ENCODE data around the gene LETM1.

The LETM1 gene

DNA sequence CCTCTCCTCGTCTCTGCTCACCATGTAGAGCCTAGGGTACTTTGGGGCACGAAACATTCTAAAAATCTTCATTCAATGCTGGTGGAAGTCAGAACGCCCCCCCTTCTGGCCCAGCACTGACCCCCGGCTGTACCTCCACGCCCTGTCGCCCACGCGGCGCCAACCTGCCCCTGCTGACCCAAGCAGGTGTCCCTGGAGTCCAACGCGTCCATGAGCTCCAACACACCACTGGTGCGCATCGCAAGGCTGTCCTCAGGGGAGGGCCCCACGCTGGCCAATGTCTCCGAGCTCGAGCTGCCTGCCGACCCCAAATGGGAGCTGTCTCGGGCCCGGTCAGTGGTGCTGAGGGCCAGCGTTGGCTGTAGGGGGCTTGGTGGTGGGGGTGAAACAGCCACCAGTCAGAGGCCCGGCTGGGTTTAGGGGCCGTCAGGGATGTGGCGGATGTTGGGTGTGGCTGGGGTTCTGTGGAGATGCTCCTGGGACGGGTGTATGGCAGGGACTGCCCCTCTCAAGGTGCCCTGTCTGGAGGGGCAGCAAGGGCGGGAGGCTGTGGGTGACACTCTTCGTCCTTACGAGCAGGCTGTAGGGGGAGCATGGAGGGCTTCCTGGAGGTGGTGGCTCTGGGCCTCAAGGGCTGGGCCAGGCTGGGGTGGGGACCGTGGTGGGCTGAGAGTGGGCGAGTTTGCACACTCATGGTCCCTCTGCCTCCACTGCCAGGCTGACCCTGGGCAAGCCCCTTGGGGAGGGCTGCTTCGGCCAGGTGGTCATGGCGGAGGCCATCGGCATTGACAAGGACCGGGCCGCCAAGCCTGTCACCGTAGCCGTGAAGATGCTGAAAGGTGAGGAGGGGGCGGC, 51.1 kb downstream of the LETM1 start:
- no peak for DNase-seq

- DNase-seq: no peak
Measured at GRCh38 chr4:1803523-1804423, 52.2 kb downstream of the LETM1 start.

- DNase-seq: no peak
Measured at GRCh38 chr4:1802720-1803522, 53.0 kb downstream of the LETM1 start.

- DNase-seq: no peak
Measured at GRCh38 chr4:1802151-1802715, 53.7 kb downstream of the LETM1 start.

- no peak for DNase-seq
Measured at GRCh38 chr4:1801286-1801958, 54.5 kb downstream of the LETM1 start.

DNA sequence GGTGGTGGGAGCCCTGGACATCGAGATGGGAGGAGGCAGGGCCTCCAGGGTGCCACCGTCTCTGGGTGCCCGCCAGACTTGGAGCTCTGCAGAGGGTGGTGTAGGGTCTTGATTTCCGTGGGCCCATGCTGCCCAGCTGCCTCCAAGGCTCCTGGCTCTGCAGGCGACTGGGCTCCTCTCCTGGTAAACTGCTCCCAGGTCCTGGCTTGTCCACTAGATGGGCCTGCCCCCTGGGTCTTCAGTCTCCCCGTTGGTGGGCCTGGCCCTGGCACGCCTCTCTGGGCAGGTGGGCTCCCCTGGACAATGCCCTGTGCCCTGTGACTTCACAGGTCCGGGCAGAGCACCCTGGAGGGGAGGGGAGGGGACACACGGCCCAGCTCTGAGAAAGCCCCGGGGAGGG, 55.2 kb downstream of the LETM1 start:
- no peak for DNase-seq

- DNase-seq: no peak
Measured at GRCh38 chr4:1799387-1800375, 56.3 kb downstream of the LETM1 start.

GRCh38 chr4:1798580-1799386, 57.2 kb downstream of the LETM1 start:
- DNase-seq: no peak

GRCh38 chr4:1797861-1798579, 57.9 kb downstream of the LETM1 start:
- DNase-seq: no peak

- no peak for DNase-seq
Measured at GRCh38 chr4:1797298-1797860, 58.6 kb downstream of the LETM1 start.

DNA sequence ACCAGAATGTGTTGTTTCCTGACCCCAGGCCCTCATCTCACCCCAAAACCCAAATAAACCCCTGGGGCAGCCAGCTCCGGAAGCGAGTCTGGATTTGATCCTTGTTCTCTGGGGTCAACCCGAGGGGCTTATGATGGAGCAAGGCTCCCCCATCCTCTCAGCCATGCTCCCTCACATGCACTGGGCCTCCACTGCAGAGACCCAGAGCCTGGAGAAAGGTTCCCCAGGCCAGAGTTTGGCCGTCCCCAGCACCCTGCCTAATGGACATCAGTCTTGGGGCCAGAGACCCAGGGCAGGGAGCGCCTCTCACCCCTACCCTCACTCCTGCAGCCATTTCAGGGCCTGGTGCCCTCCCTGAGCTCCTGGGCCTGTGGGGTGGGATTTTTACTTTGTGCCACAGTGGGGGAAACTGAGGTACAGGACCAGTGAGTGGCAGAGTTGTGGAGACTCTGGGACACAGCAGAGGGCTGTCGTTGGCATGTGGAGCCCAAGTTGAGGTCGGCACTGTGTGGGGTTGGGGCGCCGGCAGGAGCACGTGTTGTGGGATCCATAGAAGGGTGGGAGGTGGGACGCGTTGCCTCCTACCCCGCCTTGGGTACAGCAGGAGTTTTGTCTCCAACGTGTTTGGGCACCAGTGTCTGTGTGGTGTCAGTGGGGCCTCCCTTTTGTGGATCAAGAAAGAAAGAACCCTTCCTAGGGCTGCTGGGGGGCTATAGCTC, 59.3 kb downstream of the LETM1 start:
- no peak for DNase-seq

- no peak for DNase-seq
Measured at GRCh38 chr4:1795299-1796195, 60.4 kb downstream of the LETM1 start.

GRCh38 chr4:1794809-1795298, 61.1 kb downstream of the LETM1 start:
- no peak for DNase-seq

GRCh38 chr4:1793940-1794808, 61.8 kb downstream of the LETM1 start:
- DNase-seq: no peak

DNA sequence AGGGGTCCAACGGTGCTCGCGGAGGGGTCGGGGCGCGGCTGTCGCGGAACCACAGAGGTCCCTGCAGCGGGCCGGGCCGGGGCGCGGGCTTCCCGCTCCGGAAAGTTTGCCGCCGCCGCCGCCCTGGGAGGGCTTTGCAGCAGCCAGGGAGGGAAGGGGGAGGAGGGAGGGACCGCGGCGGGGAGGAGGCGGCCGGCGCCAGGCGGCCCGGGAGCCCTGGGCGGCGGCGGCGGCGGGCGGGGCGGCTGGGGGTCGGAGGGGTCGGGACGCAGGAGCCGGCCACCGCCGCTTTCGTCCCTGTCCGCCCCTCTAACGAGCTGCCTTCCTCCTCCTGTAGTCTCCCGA, 62.5 kb downstream of the LETM1 start:
- DNase-seq: peak; percentile 10

Measured in fibroblast of upper back skin (primary cell).